Adrenal gland (tissue), 5 donors: ENCODE measurements around the gene RTKN2.

ENCODE experiments used
- CTCF ChIP-seq, 6 experiments: fragments of 450-650 bp in 4 of 6; fragments of 200-600 bp in 2 of 6; sonication (generic) in 1 of 6; IDR thresholded peaks; 1 replicate in 5 of 6; 2 replicates in 1 of 6; pipeline versions ENCODE4 v1.5.1 to v1.8.0; 2016 to 2021; ENCODE audit warnings: antibody characterized with exemption in 6 of 6, mild to moderate bottlenecking in 2 of 6, moderate library complexity in 1 of 6
- POLR2A ChIP-seq, 2 donors: fragments of 450-650 bp; IDR thresholded peaks; one replicate each; pipeline ENCODE4 v1.6.1; 2017; ENCODE audit warnings: antibody characterized with exemption in 2 of 2, mild to moderate bottlenecking in 2 of 2, moderate library complexity in 1 of 2
- donor health status: DM: no; HTN: no; CAD: no.

- TF ChIP-seq CTCF (IDR thresholded peaks at IDR 0.05): no peak
- TF ChIP-seq POLR2A (IDR thresholded peaks at IDR 0.05): no peak
Observed at GRCh38 chr10:62259998-62260397, 8.6 kb downstream of the RTKN2 start.
